GM19240 (cell line): ENCODE measurements around the gene CAV2.

ENCODE experiments used
- DNase-seq: peaks from one replicate; pipeline ENCODE4 v3.0.0; 2011; ENCODE audit warnings: low spot score; ENCODE audit not compliant: insufficient read length

The CAV2 gene

GRCh38 chr7:116524609-116525297 lies 25.2 kb downstream of the CAV2 start, which contains the start of gene CAV1:
Gene CAV1 (plus strand): TSS chr7:116525036. CDS start chr7:116525063, 27 bp downstream.
- no peak for DNase-seq

GRCh38 chr7:116525298-116525912 lies 25.9 kb downstream of the CAV2 start:
- no peak for DNase-seq

- DNase-seq = peak; percentile 53
Observed at GRCh38 chr7:116525913-116526861, 26.6 kb downstream of the CAV2 start.

DNA sequence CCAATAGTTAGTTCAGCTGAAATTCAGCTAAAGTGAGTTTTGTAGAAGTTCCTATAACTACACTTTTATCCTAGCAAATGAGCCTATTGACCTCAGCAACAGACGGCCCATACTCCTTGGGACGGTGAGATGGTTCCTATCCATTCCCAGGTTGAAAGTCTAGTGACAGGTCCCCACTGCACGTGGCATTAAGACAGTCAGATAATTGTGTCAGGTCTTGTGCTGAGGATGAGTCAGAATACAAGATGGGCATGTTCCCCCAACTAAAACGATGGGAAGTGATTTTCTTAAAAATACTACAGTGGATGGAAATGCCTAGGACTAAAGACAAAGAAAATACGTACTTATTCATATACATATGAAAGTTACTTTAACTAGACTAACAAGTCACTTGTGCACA lies 27.4 kb downstream of the CAV2 start:
- DNase-seq = no peak

GRCh38 chr7:116527521-116527920 lies 28.0 kb downstream of the CAV2 start:
- DNase-seq = no peak

DNA sequence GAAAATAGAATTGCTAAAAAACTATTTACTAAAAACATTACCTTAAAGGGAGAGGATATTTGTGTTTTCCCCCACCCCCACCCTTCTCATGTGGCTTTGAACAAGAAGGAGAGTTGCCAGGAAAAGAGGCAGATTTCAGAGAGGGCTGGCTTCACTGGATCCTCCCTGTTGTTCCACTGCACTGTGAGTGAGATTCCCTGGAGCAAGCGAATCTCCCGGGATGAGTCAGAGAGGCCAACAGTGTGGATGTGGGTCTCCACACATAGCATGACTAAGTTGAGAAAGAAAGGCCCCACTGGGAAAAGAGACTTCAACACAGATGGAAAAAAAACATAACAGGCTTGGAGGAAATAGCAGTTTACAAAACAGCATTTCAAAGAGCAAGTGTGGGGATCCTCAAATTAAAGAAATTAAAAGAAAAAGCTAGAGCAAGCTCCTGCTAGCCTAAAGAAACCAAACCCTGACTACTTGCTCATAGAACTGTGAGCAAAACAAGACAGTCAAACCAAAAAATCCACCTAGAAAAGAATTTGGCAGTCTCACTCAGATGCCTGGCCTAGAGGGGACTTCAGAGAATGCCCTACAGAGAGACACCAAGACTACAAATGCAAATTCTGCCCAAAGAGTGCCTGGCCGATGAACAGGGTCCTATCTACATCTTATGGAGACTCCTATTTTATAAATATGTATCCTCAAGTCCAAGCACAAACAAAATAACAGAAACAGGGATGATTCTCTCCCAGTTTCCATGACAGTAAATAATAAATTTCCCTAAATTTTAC lies 28.7 kb downstream of the CAV2 start:
- DNase-seq = no peak

- no peak for DNase-seq
Observed at GRCh38 chr7:116529250-116529649, 29.7 kb downstream of the CAV2 start.

- no peak for DNase-seq
Observed at GRCh38 chr7:116530107-116530820, 30.7 kb downstream of the CAV2 start.

DNA sequence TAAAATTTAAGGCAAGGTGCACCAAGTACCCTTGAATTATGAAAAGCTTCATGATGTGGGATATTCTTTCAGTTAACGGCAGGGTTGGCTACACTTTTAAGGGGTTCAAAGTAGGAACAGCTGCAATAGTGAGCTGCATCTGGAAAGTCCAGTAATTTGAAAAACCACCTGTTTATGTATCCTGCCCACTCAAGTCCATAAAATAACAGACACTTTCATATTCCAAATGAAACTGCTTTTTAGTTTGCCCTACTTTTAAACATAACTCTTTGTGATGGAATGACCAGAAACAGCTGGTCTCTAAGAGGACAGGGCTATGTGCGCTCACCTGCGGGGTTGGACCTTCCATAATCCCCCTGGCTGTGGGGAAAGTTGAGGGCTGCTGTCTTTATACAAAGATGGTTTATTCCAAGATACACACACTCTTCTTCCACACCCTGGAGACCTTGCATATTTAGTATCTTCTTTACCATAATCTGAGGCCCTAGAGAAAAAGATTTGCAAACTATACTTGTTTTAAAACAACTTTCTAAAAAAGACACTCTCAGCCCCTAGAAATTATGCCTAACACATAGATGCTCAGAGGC lies 32.7 kb downstream of the CAV2 start:
- no peak for DNase-seq

DNA sequence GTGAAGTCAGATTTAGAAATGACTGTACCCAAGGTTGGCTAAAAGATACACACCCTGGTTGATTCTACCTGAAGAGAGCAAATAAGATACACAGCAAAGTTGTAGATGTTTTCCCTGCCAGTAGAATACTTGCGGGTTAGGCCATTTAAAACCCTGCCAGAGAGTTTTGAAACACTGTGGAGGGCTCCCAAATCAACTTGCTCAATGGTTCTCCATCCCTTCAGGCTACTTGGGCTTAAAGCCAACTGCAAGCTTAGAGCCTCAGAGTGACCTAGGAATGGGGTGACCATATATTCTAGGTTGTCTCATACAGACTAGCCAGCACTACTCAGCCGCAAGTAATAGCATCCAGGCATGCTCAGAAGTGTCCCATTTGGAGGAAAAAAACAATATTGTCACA lies 35.3 kb downstream of the CAV2 start:
- no peak for DNase-seq

DNA sequence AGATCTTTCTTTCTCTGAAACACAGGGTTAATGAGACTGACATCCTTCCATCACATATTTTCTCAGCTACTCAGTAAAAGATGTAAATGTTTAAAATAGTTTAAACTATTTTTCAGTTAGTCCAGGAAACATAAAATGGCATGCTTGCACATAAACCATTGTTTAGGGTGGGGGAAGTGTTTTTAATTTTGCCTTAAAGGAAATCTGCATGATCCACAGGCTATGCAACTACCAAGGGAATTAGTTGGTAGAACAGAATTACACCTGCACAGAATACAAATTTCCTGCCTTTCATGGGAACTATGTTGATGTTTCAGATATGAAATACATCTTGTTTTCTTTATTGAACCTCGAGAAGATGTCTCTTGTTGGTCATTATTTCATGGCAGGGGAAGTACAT lies 35.9 kb downstream of the CAV2 start:
- DNase-seq = no peak

DNA sequence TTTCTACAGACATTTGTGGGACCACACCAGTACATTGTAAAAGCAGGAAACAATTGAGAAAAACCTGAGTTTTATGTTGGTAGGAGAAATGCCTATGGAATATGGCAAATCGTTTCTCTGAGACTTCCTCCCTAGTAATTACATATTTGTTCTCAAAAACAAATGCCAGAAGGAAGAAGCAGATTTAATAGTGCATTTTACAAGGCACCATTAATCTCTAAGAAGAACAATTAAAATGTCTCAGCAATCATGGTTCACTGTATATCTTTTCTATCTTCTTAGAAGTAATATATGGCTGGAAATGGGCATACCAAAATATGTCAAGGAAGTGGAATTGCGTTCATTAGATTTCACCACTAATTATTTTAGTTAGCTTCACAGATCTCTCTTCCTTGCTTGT lies 38.6 kb downstream of the CAV2 start:
- DNase-seq = no peak

- no peak for DNase-seq
Observed at GRCh38 chr7:116539879-116540278, 40.3 kb downstream of the CAV2 start.

- DNase-seq = no peak
Observed at GRCh38 chr7:116540743-116541142, 41.2 kb downstream of the CAV2 start.

DNA sequence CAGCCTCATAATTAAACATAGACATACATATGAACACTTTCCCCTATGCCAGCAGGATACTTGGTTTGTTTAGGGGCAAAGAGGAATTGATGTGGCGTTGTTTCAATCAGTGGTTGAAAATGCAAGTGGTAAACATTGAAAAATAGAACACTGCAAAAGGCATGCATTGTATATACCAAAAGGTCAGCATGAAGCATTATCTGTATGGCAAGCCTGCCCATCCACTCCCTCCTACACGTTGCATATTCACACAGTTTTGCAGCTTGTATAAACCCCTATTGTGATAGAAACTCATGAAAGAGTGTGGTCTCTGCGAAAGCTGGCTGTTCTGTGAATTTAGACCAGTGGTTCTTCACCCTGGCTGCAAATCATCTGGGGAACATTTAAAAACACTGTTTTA lies 42.4 kb downstream of the CAV2 start:
- no peak for DNase-seq

GRCh38 chr7:116542618-116543017 lies 43.1 kb downstream of the CAV2 start:
- no peak for DNase-seq

DNA sequence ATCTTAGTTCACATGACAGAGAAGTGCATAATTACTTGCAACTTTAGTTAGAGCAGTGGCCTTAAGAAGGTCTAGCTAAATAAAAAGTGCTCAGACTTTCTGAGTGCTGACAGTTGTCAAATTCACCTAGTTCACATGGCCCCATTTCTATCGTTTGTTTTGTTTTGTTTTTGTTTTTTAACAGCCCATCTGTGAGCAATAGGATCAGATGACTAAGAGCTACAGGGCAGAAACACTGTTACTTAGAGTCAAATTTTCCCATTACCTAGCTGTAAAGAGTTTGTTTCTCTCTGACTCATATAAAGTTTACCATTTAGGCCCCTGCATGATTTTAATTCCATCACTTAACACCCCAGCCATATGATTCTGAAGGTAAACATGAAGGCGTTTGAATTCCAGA lies 44.1 kb downstream of the CAV2 start:
- DNase-seq = no peak

DNA sequence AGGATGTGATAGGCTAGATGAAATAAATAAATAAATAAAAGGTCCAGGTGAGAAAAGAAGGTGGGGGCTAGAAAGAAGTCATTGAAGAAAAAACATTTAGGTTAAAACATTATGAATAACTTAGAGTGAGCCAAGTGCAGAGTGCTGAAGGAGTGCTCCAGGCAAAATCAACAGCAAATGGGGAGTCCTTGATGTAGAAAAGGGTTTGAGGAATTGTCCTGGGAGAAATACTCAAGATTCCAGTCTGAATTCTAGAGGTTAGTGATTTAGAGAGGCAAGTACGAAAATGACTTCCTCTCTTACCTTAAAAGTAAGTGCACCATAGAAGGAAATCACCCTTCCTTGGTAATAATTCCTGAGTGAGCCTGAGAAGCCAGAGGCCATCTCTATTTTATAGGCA lies 44.9 kb downstream of the CAV2 start:
- DNase-seq = no peak

GRCh38 chr7:116545411-116545993 lies 46.0 kb downstream of the CAV2 start:
- DNase-seq = no peak

DNA sequence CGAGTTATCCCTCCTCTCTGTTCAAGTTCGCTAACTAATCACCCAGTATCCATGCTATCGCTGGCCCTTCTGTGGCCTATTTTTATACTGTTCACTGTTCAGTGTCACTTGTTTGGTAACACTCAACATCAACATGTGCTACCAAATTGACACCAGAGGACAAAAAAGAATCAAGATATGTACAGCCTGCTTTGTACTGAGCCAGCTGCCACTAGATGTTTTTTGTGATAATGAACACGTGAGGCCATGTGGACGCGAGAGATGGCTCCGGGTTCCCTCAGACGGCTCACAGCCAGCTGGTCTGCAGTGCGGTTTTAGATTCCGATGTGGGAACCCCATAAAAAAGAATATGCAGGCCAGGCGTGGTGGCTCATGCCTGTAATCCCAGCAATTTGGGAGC lies 46.5 kb downstream of the CAV2 start:
- DNase-seq = no peak
